ENCODE data around the gene MED13.
"Not testable (repeated sequence)": the region's sequence is repeated elsewhere in the genome, so short reads cannot be mapped to it uniquely, and the experiment has no call there.

The MED13 gene

DNA sequence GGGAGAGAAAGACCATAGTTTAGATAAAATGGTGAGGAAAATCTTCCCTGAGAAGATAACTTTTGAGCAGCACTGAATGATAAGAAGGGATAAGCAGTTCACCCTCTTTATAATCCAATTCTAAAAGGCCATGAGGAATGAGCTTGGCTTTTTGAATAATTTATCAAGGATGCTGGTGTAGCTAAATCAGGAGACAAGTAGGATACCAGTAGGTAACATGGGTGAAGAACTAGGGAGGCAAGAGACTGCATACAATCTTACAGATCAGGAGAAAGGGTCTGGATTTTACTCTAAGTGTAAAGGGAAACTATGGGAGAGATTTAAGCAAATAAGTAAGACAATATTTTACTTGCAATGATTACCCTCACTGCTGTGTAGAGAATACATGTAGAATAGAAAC, 60.7 kb downstream of the MED13 start:
- no peaks in the 10 kb centered on the region for H3K27me3 ChIP-seq (ENCODE audit: control insufficient read depth in 5 of 5, insufficient read depth in 4 of 5, low read length in 5 of 5)

DNA sequence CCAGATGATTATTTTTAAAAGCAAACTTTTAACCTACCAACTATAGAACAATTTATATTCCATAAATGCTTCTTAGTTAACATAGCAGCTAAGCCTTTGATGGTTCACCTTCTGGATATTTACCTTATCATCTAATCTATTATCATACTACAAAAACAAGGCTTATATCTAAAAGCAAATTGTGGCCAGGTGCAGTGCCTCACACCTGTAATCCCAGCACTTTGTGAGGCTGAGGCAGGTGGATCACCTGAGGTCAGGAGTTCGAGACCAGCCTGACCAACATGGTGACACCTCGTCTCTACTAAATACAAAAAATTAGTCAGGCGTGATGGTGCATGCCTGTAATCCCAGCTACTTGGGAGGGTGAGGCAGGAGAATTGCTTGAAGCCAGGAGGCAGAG, 61.9 kb downstream of the MED13 start:
- not testable (repeated sequence) for H3K27ac ChIP-seq (ENCODE audit: low read depth, low read length); H3K9me3 ChIP-seq (ENCODE audit: control insufficient read depth in 5 of 5, low read length in 5 of 5); H3K4me1 ChIP-seq (ENCODE audit: control insufficient read depth in 5 of 5, insufficient read depth in 5 of 5, low read length in 5 of 5); H3K9ac ChIP-seq (ENCODE audit: low read length in 5 of 5); H3K27me3 ChIP-seq (ENCODE audit: control insufficient read depth in 5 of 5, insufficient read depth in 4 of 5, low read length in 5 of 5); H3K4me3 ChIP-seq (ENCODE audit: low read depth in 1 of 5, low read length in 5 of 5)
- H3K36me3 ChIP-seq (ENCODE audit: control insufficient read depth in 5 of 5, insufficient read depth in 5 of 5, low read length in 5 of 5) = peaks cover 3 to 16% (median 12%) of the 10 kb centered on the region in 5 donors

More for the DNA sequence above, 60.7 kb downstream of the MED13 start:
- Histone ChIP-seq H3K4me3 (ENCODE audit: low read depth in 1 of 5, low read length in 5 of 5) (no peak overlapping the region), H3K4me1 (ENCODE audit: control insufficient read depth in 5 of 5, insufficient read depth in 5 of 5, low read length in 5 of 5) (peaks cover 0 to 2% (median 0%) of the 10 kb centered on the region in 5 donors), H3K9me3 (ENCODE audit: control insufficient read depth in 5 of 5, low read length in 5 of 5) (no peaks in the 10 kb centered on the region), H3K27ac (ENCODE audit: low read depth, low read length) (no peak overlapping the region), H3K9ac (ENCODE audit: low read length in 5 of 5) (no peak overlapping the region), H3K36me3 (ENCODE audit: control insufficient read depth in 5 of 5, insufficient read depth in 5 of 5, low read length in 5 of 5) (peaks cover 5 to 22% (median 11%) of the 10 kb centered on the region in 5 donors)

DNA sequence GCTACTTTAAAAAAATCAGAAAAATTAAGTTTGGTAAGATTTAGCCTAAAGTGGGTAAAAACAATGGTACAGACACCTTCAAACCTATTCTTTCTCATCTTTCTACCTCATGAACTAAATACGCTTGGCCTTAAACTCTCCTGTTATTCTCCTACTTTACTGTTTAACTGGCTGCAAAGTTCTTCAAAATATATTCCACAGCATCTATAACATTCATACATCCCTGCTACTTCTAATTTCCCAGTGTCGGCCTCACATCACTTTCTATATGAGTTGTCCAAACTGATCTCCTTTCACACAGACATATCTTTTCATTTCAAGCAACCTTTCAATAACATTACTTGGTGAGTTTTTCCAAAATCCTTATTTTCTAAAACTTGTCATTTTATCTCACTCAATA, 64.0 kb downstream of the MED13 start:
- Histone ChIP-seq H3K4me3 (ENCODE audit: low read depth in 1 of 5, low read length in 5 of 5) (no peak overlapping the region), H3K27me3 (ENCODE audit: control insufficient read depth in 5 of 5, insufficient read depth in 4 of 5, low read length in 5 of 5) (no peaks in the 10 kb centered on the region), H3K27ac (ENCODE audit: low read depth, low read length) (no peak overlapping the region), H3K9me3 (ENCODE audit: control insufficient read depth in 5 of 5, low read length in 5 of 5) (no peaks in the 10 kb centered on the region), H3K9ac (ENCODE audit: low read length in 5 of 5) (no peak overlapping the region), H3K4me1 (ENCODE audit: control insufficient read depth in 5 of 5, insufficient read depth in 5 of 5, low read length in 5 of 5) (peaks cover 0 to 19% (median 0%) of the 10 kb centered on the region in 5 donors), H3K36me3 (ENCODE audit: control insufficient read depth in 5 of 5, insufficient read depth in 5 of 5, low read length in 5 of 5) (peaks cover 3 to 16% (median 12%) of the 10 kb centered on the region in 5 donors)

DNA sequence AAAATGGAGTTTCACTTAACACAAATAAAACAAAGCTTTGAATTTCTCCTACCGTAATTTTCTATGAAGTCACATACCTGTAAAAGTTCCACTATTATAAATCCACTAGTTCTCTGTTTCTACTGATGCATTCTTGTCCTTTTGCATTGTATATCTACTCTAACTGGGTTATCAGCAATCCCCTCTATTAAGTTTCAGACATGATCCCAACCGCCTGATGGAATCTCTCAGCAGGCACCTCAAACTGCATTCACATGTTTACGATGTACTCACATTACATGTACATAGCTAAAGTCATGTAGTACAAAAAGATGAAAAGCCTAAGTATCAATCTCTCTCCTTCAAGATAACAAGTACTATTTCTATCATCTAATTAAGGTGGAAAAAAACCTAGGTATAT, 64.9 kb downstream of the MED13 start:
- no peak overlapping the region for H3K27ac ChIP-seq (ENCODE audit: low read depth, low read length)
- peaks cover 3 to 19% (median 8%) of the 10 kb centered on the region in 5 donors for H3K36me3 ChIP-seq (ENCODE audit: control insufficient read depth in 5 of 5, insufficient read depth in 5 of 5, low read length in 5 of 5)
- peaks cover 0 to 19% (median 0%) of the 10 kb centered on the region in 5 donors for H3K4me1 ChIP-seq (ENCODE audit: control insufficient read depth in 5 of 5, insufficient read depth in 5 of 5, low read length in 5 of 5)
- H3K9me3 ChIP-seq (ENCODE audit: control insufficient read depth in 5 of 5, low read length in 5 of 5) = no peaks in the 10 kb centered on the region
- no peak overlapping the region for H3K9ac ChIP-seq (ENCODE audit: low read length in 5 of 5)
- no peaks in the 10 kb centered on the region for H3K27me3 ChIP-seq (ENCODE audit: control insufficient read depth in 5 of 5, insufficient read depth in 4 of 5, low read length in 5 of 5)
- H3K4me3 ChIP-seq (ENCODE audit: low read depth in 1 of 5, low read length in 5 of 5) = no peak overlapping the region

DNA sequence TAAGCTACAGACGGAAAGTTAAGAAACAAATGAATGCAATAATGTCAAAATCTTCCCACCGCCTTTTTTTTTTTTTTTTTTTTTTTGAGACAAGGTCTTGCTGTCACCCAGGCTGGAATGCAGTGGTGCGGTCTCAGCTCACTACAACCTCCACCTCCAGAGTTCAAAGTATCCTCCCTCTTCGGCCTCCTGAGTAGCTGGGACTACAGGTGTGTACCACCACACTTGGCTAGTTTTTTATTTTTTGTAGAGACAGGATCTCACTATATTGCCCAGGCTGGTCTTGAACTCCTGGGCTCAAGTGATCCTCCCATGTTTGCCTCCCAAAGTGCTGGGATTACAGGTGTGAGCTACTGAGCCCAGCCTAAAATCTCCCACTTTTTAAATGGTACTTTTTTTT, 66.5 kb downstream of the MED13 start:
- not testable (repeated sequence) for H3K9me3 ChIP-seq (ENCODE audit: control insufficient read depth in 5 of 5, low read length in 5 of 5); H3K9ac ChIP-seq (ENCODE audit: low read length in 5 of 5); H3K4me3 ChIP-seq (ENCODE audit: low read depth in 1 of 5, low read length in 5 of 5); H3K27me3 ChIP-seq (ENCODE audit: control insufficient read depth in 5 of 5, insufficient read depth in 4 of 5, low read length in 5 of 5); H3K27ac ChIP-seq (ENCODE audit: low read depth, low read length)
- H3K4me1 ChIP-seq (ENCODE audit: control insufficient read depth in 5 of 5, insufficient read depth in 5 of 5, low read length in 5 of 5) = peaks cover 0 to 19% (median 0%) of the 10 kb centered on the region in 5 donors
- peaks cover 3 to 18% (median 11%) of the 10 kb centered on the region in 5 donors for H3K36me3 ChIP-seq (ENCODE audit: control insufficient read depth in 5 of 5, insufficient read depth in 5 of 5, low read length in 5 of 5)

DNA sequence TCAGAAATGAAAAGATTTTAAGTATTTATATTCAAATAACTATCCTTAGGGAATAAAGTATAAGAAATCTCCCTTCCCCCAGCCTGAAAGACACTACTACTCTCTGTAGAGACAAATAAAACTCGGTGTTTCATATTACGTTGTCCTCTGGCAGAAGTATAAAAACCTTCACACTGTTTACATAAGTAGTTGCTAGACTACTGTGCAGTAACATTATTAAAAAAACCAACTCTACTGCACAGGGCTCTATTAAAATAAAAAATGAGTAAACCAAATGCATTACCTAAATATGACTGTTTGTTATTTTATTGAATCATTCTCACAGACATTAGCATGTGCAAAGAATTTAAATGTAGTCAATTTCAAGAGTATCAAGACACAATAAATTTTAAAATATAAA, 67.4 kb downstream of the MED13 start:
- H3K9ac ChIP-seq (ENCODE audit: low read length in 5 of 5) = no peak overlapping the region
- peaks cover 3 to 24% (median 10%) of the 10 kb centered on the region in 5 donors for H3K36me3 ChIP-seq (ENCODE audit: control insufficient read depth in 5 of 5, insufficient read depth in 5 of 5, low read length in 5 of 5)
- H3K4me3 ChIP-seq (ENCODE audit: low read depth in 1 of 5, low read length in 5 of 5) = no peak overlapping the region
- H3K9me3 ChIP-seq (ENCODE audit: control insufficient read depth in 5 of 5, low read length in 5 of 5) = no peaks in the 10 kb centered on the region
- no peak overlapping the region for H3K27ac ChIP-seq (ENCODE audit: low read depth, low read length)
- H3K4me1 ChIP-seq (ENCODE audit: control insufficient read depth in 5 of 5, insufficient read depth in 5 of 5, low read length in 5 of 5) = peaks cover 0 to 19% (median 0%) of the 10 kb centered on the region in 5 donors
- H3K27me3 ChIP-seq (ENCODE audit: control insufficient read depth in 5 of 5, insufficient read depth in 4 of 5, low read length in 5 of 5) = no peaks in the 10 kb centered on the region

DNA sequence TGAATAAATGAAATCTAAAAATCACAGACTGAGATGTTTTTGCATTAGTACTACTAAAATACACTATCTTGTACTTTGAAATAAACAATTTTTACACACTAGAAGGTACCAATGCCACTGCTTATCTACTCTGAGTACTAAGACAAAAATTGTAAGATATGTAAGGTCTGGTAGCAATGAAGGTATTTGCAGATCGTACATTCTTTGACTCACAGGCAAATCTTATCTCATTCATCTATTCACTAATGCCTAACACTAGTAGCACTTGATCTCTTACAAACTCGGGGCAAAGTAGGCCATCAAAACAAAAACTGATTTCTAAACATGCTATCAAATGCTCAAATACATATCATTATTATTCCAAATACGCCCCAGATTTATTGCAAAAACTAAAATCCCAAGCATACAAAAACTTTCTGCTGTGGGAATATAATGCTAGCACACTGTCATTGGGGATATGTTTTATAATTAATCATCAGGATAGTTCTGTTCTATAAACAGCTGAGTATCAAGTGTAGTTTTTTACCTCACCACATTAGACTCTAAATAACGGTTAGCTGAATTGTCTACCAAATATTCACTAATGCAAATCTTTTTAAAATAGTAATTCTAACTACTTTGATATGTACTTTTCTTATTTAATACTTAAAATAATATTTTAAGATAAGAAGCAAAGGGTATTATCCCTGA, 68.0 kb downstream of the MED13 start:
- Histone ChIP-seq H3K4me1 (ENCODE audit: control insufficient read depth in 5 of 5, insufficient read depth in 5 of 5, low read length in 5 of 5) (peaks cover 0 to 19% (median 0%) of the 10 kb centered on the region in 5 donors), H3K36me3 (ENCODE audit: control insufficient read depth in 5 of 5, insufficient read depth in 5 of 5, low read length in 5 of 5) (peaks cover 7 to 29% (median 14%) of the 10 kb centered on the region in 5 donors), H3K27me3 (ENCODE audit: control insufficient read depth in 5 of 5, insufficient read depth in 4 of 5, low read length in 5 of 5) (no peaks in the 10 kb centered on the region), H3K9me3 (ENCODE audit: control insufficient read depth in 5 of 5, low read length in 5 of 5) (no peaks in the 10 kb centered on the region), H3K4me3 (ENCODE audit: low read depth in 1 of 5, low read length in 5 of 5) (no peak overlapping the region), H3K27ac (ENCODE audit: low read depth, low read length) (no peak overlapping the region), H3K9ac (ENCODE audit: low read length in 5 of 5) (no peak overlapping the region)

DNA sequence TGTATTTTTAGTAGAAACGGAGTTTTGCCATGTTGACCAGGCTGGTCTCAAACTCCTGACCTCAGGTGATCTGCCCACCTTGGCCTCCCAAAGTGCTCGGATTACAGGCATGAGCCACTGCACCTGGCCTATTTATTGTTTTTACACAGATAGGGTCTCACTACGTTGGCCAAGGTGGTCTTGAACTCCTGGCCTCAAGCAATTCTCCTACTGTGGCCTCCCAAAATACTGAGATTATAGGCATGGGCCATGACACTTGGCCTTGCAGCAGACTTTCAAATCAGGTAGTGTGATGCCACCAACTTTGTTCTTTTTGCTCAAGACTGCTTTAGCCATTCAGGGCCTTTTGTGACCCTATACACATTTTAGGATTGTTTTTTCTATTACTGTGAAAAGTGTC, 75.6 kb downstream of the MED13 start:
- H3K4me3 ChIP-seq (ENCODE audit: low read depth in 1 of 5, low read length in 5 of 5) = no peak overlapping the region
- no peak overlapping the region for H3K27ac ChIP-seq (ENCODE audit: low read depth, low read length)
- H3K9ac ChIP-seq (ENCODE audit: low read length in 5 of 5) = no peak overlapping the region
- H3K27me3 ChIP-seq (ENCODE audit: control insufficient read depth in 5 of 5, insufficient read depth in 4 of 5, low read length in 5 of 5) = no peaks in the 10 kb centered on the region
- H3K4me1 ChIP-seq (ENCODE audit: control insufficient read depth in 5 of 5, insufficient read depth in 5 of 5, low read length in 5 of 5) = no peaks in the 10 kb centered on the region
- H3K36me3 ChIP-seq (ENCODE audit: control insufficient read depth in 5 of 5, insufficient read depth in 5 of 5, low read length in 5 of 5) = peaks cover 28 to 68% (median 38%) of the 10 kb centered on the region in 5 donors
- no peaks in the 10 kb centered on the region for H3K9me3 ChIP-seq (ENCODE audit: control insufficient read depth in 5 of 5, low read length in 5 of 5)

DNA sequence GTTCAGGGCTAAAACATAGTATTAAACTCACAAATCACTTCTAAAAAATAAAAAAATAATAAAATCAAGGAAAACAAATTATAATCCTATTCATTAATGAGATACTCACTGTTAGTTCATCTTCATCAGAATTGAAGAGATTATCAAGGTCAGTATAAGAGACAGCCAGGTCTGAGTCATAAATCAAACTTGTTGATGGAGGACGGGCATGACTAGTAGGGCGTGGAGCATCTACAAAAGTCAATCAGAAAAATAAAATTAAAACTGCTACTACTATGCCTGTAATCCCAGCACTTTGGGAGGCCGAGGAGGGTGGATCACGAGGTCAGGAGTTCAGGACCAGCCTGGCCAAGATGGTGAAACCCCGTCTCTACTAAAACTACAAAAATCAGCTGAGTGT, 78.2 kb downstream of the MED13 start:
- peaks cover 41 to 69% (median 52%) of the 10 kb centered on the region in 5 donors for H3K36me3 ChIP-seq (ENCODE audit: control insufficient read depth in 5 of 5, insufficient read depth in 5 of 5, low read length in 5 of 5)
- H3K4me1 ChIP-seq (ENCODE audit: control insufficient read depth in 5 of 5, insufficient read depth in 5 of 5, low read length in 5 of 5) = no peaks in the 10 kb centered on the region
- no peak overlapping the region for H3K4me3 ChIP-seq (ENCODE audit: low read depth in 1 of 5, low read length in 5 of 5)
- H3K27ac ChIP-seq (ENCODE audit: low read depth, low read length) = no peak overlapping the region
- H3K9ac ChIP-seq (ENCODE audit: low read length in 5 of 5) = no peak overlapping the region
- H3K9me3 ChIP-seq (ENCODE audit: control insufficient read depth in 5 of 5, low read length in 5 of 5) = no peaks in the 10 kb centered on the region
- H3K27me3 ChIP-seq (ENCODE audit: control insufficient read depth in 5 of 5, insufficient read depth in 4 of 5, low read length in 5 of 5) = no peaks in the 10 kb centered on the region

DNA sequence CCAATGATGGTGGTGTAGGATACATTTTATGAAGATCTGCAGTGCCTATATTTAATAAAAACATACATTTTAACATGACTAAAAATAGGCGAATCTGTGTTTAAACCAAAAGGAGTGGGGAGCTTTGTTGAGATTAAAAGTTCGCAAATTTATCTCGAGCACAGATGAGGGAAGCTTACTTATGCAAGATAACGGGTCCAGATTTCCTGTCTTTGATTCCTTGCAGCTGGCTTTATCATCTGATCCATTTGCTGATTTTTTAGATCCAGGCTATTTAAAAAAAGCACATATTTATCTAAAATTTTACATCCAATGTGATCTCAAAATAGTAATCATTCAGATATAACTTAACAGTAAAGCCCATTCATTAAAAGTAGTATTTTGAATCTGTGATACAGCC, 80.3 kb downstream of the MED13 start:
- Histone ChIP-seq H3K36me3 (ENCODE audit: control insufficient read depth in 5 of 5, insufficient read depth in 5 of 5, low read length in 5 of 5) (peaks cover 43 to 73% (median 56%) of the 10 kb centered on the region in 5 donors), H3K9ac (ENCODE audit: low read length in 5 of 5) (no peak overlapping the region), H3K27me3 (ENCODE audit: control insufficient read depth in 5 of 5, insufficient read depth in 4 of 5, low read length in 5 of 5) (no peaks in the 10 kb centered on the region), H3K4me1 (ENCODE audit: control insufficient read depth in 5 of 5, insufficient read depth in 5 of 5, low read length in 5 of 5) (no peaks in the 10 kb centered on the region), H3K9me3 (ENCODE audit: control insufficient read depth in 5 of 5, low read length in 5 of 5) (no peaks in the 10 kb centered on the region), H3K4me3 (ENCODE audit: low read depth in 1 of 5, low read length in 5 of 5) (no peak overlapping the region), H3K27ac (ENCODE audit: low read depth, low read length) (no peak overlapping the region)

All from subcutaneous abdominal adipose tissue (tissue), 5 donors.